CD4-positive, alpha-beta T cell (primary cell): Measurements from ENCODE around the gene CAVIN1. TPM values are rescaled to one million over a fixed set of nuclear protein-coding genes. Genes with fewer than 3 reads are reported as not detected.

Experiments used
- ATAC-seq: fragments of 200-7000 bp; cut with Tn5 transposase; one replicate; pipeline ENCODE4 v1.10.0; 2022; ENCODE audit warnings: mild to moderate bottlenecking; ENCODE audit not compliant: poor library complexity
- CTCF ChIA-PET: fragments of 350-600 bp; sonication (Branson Sonifier 250); formaldehyde crosslinking; loops from one replicate; lab custom pipeline; 2021; ENCODE audit warnings: antibody characterized with exemption, inconsistent platforms; lab: Charles Lee
- POLR2A ChIA-PET: fragments of 350-600 bp; sonication (Branson Sonifier 250); formaldehyde crosslinking; loops from one replicate; lab custom pipeline; 2021; ENCODE audit warnings: antibody characterized with exemption, inconsistent platforms; lab: Charles Lee
- DNase-seq, 14 experiments: peaks; one replicate each; pipeline ENCODE4 v3.0.0-alpha.2; 2013 to 2020; ENCODE audit warnings: mixed read lengths in 2 of 14
- H3K27ac ChIP-seq, 2 donors: one replicate each; pipeline versions ENCODE4 v1.5.1 to v1.7.0; 2013; ENCODE audit warnings: low read length in 2 of 2, low read depth in 1 of 2, mild to moderate bottlenecking in 1 of 2
- H3K27me3 ChIP-seq, 2 experiments: 1 replicate in 1 of 2; 2 replicates in 1 of 2; pipeline versions ENCODE4 v1.6.1 to v1.7.0; 2013; ENCODE audit warnings: low read length in 2 of 2, control low read depth in 1 of 2, mild to moderate bottlenecking in 1 of 2, moderate library complexity in 1 of 2; ENCODE audit not compliant: insufficient read depth in 2 of 2, control insufficient read depth in 1 of 2
- H3K36me3 ChIP-seq: one replicate; pipeline ENCODE4 v1.6.1; 2013; ENCODE audit warnings: low read length, control low read depth; ENCODE audit not compliant: insufficient read depth
- H3K4me1 ChIP-seq: one replicate; pipeline ENCODE4 v1.6.1; 2013; ENCODE audit warnings: low read length, control low read depth; ENCODE audit not compliant: insufficient read depth
- H3K4me3 ChIP-seq: one replicate; pipeline ENCODE4 v1.5.1; 2013; ENCODE audit warnings: mild to moderate bottlenecking, low read length, moderate library complexity
- H3K9me3 ChIP-seq, 2 experiments: 1 replicate in 1 of 2; 2 replicates in 1 of 2; pipeline versions ENCODE4 v1.6.1 to v1.7.0; 2013; ENCODE audit warnings: low read length in 2 of 2, mild to moderate bottlenecking in 2 of 2, control low read depth in 1 of 2, moderate library complexity in 1 of 2; ENCODE audit not compliant: control insufficient read depth in 1 of 2, insufficient read depth in 1 of 2
- H3K27ac Mint-ChIP-seq: one replicate; pipeline ENCODE4 v1.8.0; 2020; ENCODE audit warnings: mixed read lengths
- H3K27me3 Mint-ChIP-seq: one replicate; pipeline ENCODE4 v1.8.0; 2021; ENCODE audit warnings: mixed read lengths
- H3K36me3 Mint-ChIP-seq: one replicate; pipeline ENCODE4 v1.8.0; 2021; ENCODE audit warnings: low read depth, mixed read lengths
- H3K4me1 Mint-ChIP-seq: one replicate; pipeline ENCODE4 v1.8.0; 2021; ENCODE audit warnings: low read depth, mixed read lengths
- H3K4me3 Mint-ChIP-seq: one replicate; pipeline ENCODE4 v1.8.0; 2020; ENCODE audit warnings: mild to moderate bottlenecking, mixed read lengths
- H3K9me3 Mint-ChIP-seq: one replicate; pipeline ENCODE4 v1.8.0; 2020; ENCODE audit warnings: mixed read lengths
- intact Hi-C, 2 experiments: fragments of 100-400 bp; cut with DNase I in 1 of 2; cut with micrococcal nuclease in 1 of 2; formaldehyde crosslinking; loops; one replicate each; pipeline versions ENCODE4 v1.15.1 to v1.9.0; 2023 to 2025; cut with DNase I, micrococcal nuclease
- total RNA-seq, 174 experiments: library from RNA in 2 of 174; stranded (reverse) in 2 of 174; gene quantifications; one replicate each; pipeline ENCODE4 v1.2.3 and lab custom pipeline; 2021 to 2026
- TF ChIP-seq, protein P1 (sequence below): fragments of 200-600 bp; IDR thresholded peaks from one replicate; pipeline ENCODE4 v1.8.0; 2022; ENCODE audit warnings: antibody characterized with exemption, mild to moderate bottlenecking

CAVIN1 gene
- total RNA-seq, 2 experiments from 2014 or later = 0.14 to 0.16 TPM

DNA sequence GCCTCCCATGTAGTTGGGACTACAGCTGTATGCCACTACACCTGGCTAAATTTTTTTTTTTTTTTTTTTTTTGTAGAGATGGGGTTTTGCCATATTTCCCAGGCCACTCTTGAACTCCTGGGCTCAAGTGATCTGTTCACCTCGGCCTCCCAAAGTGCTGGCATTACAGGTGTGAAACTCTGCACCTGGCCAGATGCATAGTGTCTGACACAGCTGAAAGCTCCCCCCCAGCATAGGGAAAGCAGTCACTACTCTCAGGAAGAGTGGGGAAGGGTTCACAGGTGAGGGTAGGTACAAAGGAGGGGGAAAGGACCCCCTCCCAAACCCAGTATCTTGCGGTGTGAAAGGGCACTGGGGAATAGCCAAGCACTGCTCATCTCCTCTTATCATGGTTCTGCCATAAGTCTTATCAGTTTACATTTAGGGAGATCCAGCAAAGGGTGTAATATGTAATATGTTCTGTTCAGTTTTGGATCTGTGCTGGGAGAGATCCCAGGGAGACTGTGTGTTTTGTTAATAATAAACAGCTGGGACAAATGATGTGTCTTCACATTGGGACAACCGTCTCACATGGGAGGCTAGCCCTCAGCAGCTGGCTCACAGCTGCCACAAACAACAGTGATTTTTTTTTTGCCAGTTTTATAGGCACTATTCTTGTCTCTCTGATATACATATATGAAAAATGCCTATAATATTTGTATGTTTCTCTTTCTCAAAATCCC lies 6.8 kb upstream of the CAVIN1 start:
- Histone ChIP-seq H3K9me3 (no peaks in the 10 kb centered on the region), H3K27ac (no peak overlapping the region), H3K4me1 (peaks cover 3% of the 10 kb centered on the region), H3K36me3 (no peaks in the 10 kb centered on the region), H3K27me3 (peaks cover 0 to 3% of the 10 kb centered on the region in 2 experiments), H3K4me3 (no peak overlapping the region)
- no peak overlapping the region for H3K27ac Mint-ChIP-seq
- ChIA-PET POLR2A (interaction anchor here (0.6 kb wide), 1 partner anchor 406 kb away, joined by 3 read pairs; no protein-coding TSS in a partner anchor), CTCF (interaction anchor here (0.9 kb wide), 1 partner anchor 97 kb away, joined by 4 read pairs; no protein-coding TSS in a partner anchor)
- ATAC-seq (no peak), DNase-seq (no peak)
- intact Hi-C loops = loop anchor here in 1 of 2 experiments (10.0 kb wide), 1 partner anchor 55 kb away; no protein-coding TSS in a partner anchor
- peaks cover 24% of the 10 kb centered on the region for H3K27me3 Mint-ChIP-seq
- H3K36me3 Mint-ChIP-seq = no peaks in the 10 kb centered on the region
- no peaks in the 10 kb centered on the region for H3K4me1 Mint-ChIP-seq
- no peak overlapping the region for H3K4me3 Mint-ChIP-seq
- TF ChIP-seq, protein P1, sequence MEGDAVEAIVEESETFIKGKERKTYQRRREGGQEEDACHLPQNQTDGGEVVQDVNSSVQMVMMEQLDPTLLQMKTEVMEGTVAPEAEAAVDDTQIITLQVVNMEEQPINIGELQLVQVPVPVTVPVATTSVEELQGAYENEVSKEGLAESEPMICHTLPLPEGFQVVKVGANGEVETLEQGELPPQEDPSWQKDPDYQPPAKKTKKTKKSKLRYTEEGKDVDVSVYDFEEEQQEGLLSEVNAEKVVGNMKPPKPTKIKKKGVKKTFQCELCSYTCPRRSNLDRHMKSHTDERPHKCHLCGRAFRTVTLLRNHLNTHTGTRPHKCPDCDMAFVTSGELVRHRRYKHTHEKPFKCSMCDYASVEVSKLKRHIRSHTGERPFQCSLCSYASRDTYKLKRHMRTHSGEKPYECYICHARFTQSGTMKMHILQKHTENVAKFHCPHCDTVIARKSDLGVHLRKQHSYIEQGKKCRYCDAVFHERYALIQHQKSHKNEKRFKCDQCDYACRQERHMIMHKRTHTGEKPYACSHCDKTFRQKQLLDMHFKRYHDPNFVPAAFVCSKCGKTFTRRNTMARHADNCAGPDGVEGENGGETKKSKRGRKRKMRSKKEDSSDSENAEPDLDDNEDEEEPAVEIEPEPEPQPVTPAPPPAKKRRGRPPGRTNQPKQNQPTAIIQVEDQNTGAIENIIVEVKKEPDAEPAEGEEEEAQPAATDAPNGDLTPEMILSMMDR = no peak
- no peaks in the 10 kb centered on the region for H3K9me3 Mint-ChIP-seq

DNA sequence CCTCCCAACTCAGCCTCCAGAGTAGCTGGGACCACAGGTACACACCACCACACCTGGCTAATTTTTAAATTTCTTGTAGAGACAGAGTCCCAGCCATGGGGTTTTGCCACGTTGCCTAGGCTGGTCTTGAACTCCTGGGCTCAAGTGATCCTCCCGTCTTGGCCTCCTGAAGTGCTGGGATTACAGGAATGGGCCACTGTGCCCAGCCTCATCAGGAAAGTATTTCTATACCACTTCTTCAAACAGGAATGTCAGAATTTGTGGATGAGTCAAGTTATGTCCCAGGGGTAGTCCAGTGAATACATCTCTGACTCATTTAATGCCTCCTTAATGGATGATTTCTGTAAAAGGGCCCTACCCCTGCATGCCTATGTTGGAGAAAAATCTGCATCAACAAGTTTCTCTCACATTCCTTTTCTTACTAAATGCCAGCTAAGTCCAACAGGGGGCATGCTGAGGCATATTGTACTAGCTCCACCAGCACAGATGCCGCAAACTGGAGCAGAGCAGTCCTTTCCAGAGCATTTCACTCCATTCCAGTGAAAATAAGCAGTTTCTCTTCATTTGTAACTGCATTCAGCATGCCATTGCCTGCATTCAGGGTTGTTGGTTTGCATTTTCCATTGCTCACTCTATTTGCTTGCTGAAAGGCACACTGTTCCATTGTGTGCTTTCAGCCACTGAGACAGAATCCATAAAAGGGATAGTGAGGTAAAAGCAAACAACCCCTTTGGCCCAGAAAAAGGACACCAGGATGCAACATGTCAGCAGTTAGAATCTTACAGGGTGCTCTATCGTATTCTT lies 5.3 kb upstream of the CAVIN1 start:
- peaks cover 1% of the 10 kb centered on the region for H3K4me1 Mint-ChIP-seq
- peak; percentile 80 for ATAC-seq
- ChIA-PET CTCF (interaction anchor here (0.9 to 2.2 kb wide), 7 partner anchors 11 to 110 kb away, joined by 3 to 18 read pairs (median 3); no protein-coding TSS in a partner anchor), POLR2A (interaction anchor here (0.6 to 1.4 kb wide), 3 partner anchors 13 to 112 kb away, joined by 3 to 4 read pairs (median 3); no protein-coding TSS in a partner anchor)
- Histone ChIP-seq H3K36me3 (no peaks in the 10 kb centered on the region), H3K27ac (no peak overlapping the region), H3K4me1 (peaks cover 5% of the 10 kb centered on the region), H3K9me3 (peaks cover 0 to under 1% of the 10 kb centered on the region in 2 experiments), H3K4me3 (no peak overlapping the region), H3K27me3 (peaks cover 8 to 11% of the 10 kb centered on the region in 2 experiments)
- H3K9me3 Mint-ChIP-seq = no peaks in the 10 kb centered on the region
- H3K4me3 Mint-ChIP-seq = no peak overlapping the region
- peak in 12 of 14 experiments; percentile 17 to 75 (median 32) for DNase-seq
- no peaks in the 10 kb centered on the region for H3K36me3 Mint-ChIP-seq
- no peak overlapping the region for H3K27ac Mint-ChIP-seq
- TF ChIP-seq, protein P1 = peak; percentile 71
- intact Hi-C loops = loop anchor here (1.0 kb wide), 1 partner anchor 89 kb away; no protein-coding TSS in a partner anchor
- peaks cover 32% of the 10 kb centered on the region for H3K27me3 Mint-ChIP-seq

DNA sequence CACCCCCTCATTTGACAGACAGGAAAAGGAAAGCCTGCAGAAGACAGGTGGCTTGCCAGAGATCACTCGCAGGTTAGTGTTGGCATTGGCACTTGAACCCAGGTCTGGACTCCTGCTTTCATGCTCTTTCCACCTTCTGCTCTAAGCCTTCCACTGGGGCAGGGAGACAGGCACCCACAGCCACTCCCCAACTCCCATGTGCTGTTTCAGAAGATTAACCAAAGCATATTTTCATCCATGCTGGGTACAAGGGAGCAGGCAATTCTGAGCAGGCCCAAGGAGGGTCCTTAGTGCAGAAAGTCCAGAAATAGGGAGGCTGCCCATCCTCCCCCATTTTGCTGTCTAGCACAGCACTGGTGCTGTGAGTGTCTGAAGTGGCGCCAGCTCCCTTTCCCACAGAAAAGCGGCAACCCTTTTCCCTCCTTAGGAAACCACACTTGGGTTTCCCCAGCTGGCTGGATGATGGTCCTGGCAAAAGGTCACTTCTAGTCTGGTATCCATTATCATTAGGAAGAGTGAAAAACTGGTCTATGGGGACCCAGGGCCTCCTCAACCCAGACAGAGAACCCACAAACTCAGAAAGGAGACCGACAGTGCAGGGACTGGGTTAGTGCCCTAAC lies 2.0 kb upstream of the CAVIN1 start:
- peaks cover 37% of the 10 kb centered on the region for H3K27me3 Mint-ChIP-seq
- H3K27ac Mint-ChIP-seq = no peak overlapping the region
- POLR2A ChIA-PET = no interaction called here
- H3K9me3 ChIP-seq = peaks cover 0 to 16% of the 10 kb centered on the region in 2 experiments
- no peaks in the 10 kb centered on the region for H3K9me3 Mint-ChIP-seq
- no peak overlapping the region for H3K4me3 ChIP-seq
- CTCF ChIA-PET = no interaction called here
- intact Hi-C loops = loop anchor here in 1 of 2 experiments (5.0 kb wide), 1 partner anchor 37 kb away; no protein-coding TSS in a partner anchor
- no peaks in the 10 kb centered on the region for H3K36me3 Mint-ChIP-seq
- peaks cover 16% of the 10 kb centered on the region for H3K4me1 Mint-ChIP-seq
- TF ChIP-seq, protein P1 = no peak
- no peak overlapping the region for H3K27ac ChIP-seq
- H3K27me3 ChIP-seq = peaks cover 21 to 28% of the 10 kb centered on the region in 2 experiments
- no peaks in the 10 kb centered on the region for H3K36me3 ChIP-seq
- no peak for ATAC-seq
- H3K4me3 Mint-ChIP-seq = no peak overlapping the region
- no peak for DNase-seq
- H3K4me1 ChIP-seq = peaks cover 27% of the 10 kb centered on the region
